Measurements from ENCODE around the gene PSMD13.

DNA sequence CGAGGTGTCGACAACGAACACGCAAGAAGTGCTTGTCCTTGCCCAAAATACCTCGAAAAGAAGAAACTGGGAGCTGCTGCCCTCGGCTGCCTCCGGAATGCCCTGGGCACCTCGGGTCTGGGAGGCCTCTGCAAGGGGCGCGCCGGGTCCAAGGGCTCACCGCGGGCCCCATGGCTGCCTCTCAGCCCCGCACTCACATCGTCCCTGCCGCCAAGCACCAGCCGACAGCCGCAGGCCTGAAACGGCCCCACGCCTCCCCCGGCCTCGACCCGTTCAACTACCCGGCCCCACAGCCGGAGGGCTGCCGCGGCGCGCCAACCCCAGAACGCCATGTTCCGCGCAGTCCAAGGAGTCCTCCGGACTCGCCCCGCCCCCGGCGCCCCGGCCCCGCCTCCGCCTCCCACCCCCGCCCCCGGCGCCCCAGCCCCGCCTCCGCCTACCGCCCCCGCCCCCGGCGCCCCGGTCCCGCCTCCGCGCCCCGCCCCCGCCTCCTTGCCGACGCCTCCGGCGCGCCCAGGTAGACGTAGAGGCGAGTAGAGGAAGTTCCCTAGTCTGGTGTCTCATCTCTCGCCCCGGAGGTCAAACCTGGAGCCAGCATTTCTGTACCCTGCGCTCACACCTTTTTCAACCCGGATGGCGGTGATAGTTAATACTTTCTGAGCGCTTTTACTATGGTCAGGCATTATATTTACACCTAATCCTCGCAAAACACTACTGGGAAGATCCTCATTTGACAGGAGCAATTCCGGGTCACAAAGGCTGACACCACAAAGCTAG lies 591 bp upstream of the PSMD13 start, which contains the start of gene SIRT3:
- TF ChIP-seq, protein P1, sequence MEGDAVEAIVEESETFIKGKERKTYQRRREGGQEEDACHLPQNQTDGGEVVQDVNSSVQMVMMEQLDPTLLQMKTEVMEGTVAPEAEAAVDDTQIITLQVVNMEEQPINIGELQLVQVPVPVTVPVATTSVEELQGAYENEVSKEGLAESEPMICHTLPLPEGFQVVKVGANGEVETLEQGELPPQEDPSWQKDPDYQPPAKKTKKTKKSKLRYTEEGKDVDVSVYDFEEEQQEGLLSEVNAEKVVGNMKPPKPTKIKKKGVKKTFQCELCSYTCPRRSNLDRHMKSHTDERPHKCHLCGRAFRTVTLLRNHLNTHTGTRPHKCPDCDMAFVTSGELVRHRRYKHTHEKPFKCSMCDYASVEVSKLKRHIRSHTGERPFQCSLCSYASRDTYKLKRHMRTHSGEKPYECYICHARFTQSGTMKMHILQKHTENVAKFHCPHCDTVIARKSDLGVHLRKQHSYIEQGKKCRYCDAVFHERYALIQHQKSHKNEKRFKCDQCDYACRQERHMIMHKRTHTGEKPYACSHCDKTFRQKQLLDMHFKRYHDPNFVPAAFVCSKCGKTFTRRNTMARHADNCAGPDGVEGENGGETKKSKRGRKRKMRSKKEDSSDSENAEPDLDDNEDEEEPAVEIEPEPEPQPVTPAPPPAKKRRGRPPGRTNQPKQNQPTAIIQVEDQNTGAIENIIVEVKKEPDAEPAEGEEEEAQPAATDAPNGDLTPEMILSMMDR (IDR thresholded peaks at IDR 0.05; ENCODE audit: insufficient read depth, low read length) = no peak
- TF ChIP-seq POLR2AphosphoS5 (IDR thresholded peaks at IDR 0.05; ENCODE audit: low read depth) = peak; percentile 49; the same call in 1 of the 2 replicates
- TF ChIP-seq, protein P2, sequence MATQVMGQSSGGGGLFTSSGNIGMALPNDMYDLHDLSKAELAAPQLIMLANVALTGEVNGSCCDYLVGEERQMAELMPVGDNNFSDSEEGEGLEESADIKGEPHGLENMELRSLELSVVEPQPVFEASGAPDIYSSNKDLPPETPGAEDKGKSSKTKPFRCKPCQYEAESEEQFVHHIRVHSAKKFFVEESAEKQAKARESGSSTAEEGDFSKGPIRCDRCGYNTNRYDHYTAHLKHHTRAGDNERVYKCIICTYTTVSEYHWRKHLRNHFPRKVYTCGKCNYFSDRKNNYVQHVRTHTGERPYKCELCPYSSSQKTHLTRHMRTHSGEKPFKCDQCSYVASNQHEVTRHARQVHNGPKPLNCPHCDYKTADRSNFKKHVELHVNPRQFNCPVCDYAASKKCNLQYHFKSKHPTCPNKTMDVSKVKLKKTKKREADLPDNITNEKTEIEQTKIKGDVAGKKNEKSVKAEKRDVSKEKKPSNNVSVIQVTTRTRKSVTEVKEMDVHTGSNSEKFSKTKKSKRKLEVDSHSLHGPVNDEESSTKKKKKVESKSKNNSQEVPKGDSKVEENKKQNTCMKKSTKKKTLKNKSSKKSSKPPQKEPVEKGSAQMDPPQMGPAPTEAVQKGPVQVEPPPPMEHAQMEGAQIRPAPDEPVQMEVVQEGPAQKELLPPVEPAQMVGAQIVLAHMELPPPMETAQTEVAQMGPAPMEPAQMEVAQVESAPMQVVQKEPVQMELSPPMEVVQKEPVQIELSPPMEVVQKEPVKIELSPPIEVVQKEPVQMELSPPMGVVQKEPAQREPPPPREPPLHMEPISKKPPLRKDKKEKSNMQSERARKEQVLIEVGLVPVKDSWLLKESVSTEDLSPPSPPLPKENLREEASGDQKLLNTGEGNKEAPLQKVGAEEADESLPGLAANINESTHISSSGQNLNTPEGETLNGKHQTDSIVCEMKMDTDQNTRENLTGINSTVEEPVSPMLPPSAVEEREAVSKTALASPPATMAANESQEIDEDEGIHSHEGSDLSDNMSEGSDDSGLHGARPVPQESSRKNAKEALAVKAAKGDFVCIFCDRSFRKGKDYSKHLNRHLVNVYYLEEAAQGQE (IDR thresholded peaks at IDR 0.05; ENCODE audit: insufficient replicate concordance, low read depth) = peak; percentile 53
- peak; percentile 68; the same call in 1 of the 2 replicates for TF ChIP-seq GABPA (IDR thresholded peaks at IDR 0.05; ENCODE audit: low read depth)
